ENCODE data around the gene C7.

GRCh38 chr5:40904994-40905306 lies 4.3 kb upstream of the C7 start:
- TF ChIP-seq CTCF (IDR thresholded peaks at IDR 0.05; ENCODE audit: insufficient read depth, low read length), result no peak
- TF ChIP-seq REST (IDR thresholded peaks at IDR 0.05; ENCODE audit: insufficient replicate concordance, low read depth), result no peak
- TF ChIP-seq SPI1 (IDR thresholded peaks at IDR 0.05; ENCODE audit: borderline replicate concordance, low read depth), result no peak
- TF ChIP-seq POLR2AphosphoS5 (IDR thresholded peaks at IDR 0.05; ENCODE audit: low read depth), result no peak
- no peak for TF ChIP-seq GABPA (IDR thresholded peaks at IDR 0.05; ENCODE audit: low read depth)
